ENCODE measurements around the gene TTC28.
"Not testable (repeated sequence)": the region's sequence is repeated elsewhere in the genome, so short reads cannot be mapped to it uniquely, and the experiment has no call there.

TTC28 gene

GRCh38 chr22:28223826-28224225 lies 455.8 kb downstream of the TTC28 start:
- DNase-seq (ENCODE audit: low read depth) = no peak

- DNase-seq (ENCODE audit: low read depth) = no peak
Measured at GRCh38 chr22:28222976-28223745, 456.5 kb downstream of the TTC28 start.

GRCh38 chr22:28222571-28222970 lies 457.1 kb downstream of the TTC28 start:
- DNase-seq (ENCODE audit: low read depth) = no peak

- DNase-seq (ENCODE audit: low read depth) = no peak
Measured at GRCh38 chr22:28222052-28222451, 457.6 kb downstream of the TTC28 start.

- DNase-seq (ENCODE audit: low read depth) = no peak
Measured at GRCh38 chr22:28220626-28221363, 458.8 kb downstream of the TTC28 start.

GRCh38 chr22:28217277-28217676 lies 462.4 kb downstream of the TTC28 start:
- no peak for DNase-seq (ENCODE audit: low read depth)

GRCh38 chr22:28214750-28215149 lies 464.9 kb downstream of the TTC28 start:
- not testable (repeated sequence) for DNase-seq (ENCODE audit: low read depth)

- DNase-seq (ENCODE audit: low read depth) = not testable (repeated sequence)
Measured at GRCh38 chr22:28209457-28209856, 470.2 kb downstream of the TTC28 start.

GRCh38 chr22:28208787-28209186 lies 470.9 kb downstream of the TTC28 start:
- DNase-seq (ENCODE audit: low read depth) = no peak

- no peak for DNase-seq (ENCODE audit: low read depth)
Measured at GRCh38 chr22:28208036-28208435, 471.6 kb downstream of the TTC28 start.

- no peak for DNase-seq (ENCODE audit: low read depth)
Measured at GRCh38 chr22:28207281-28208030, 472.2 kb downstream of the TTC28 start.

GRCh38 chr22:28205926-28206325 lies 473.7 kb downstream of the TTC28 start:
- DNase-seq (ENCODE audit: low read depth) = no peak

GRCh38 chr22:28204382-28204781 lies 475.3 kb downstream of the TTC28 start:
- no peak for DNase-seq (ENCODE audit: low read depth)

GRCh38 chr22:28203286-28203685 lies 476.4 kb downstream of the TTC28 start:
- DNase-seq (ENCODE audit: low read depth) = no peak

GRCh38 chr22:28198692-28199091 lies 480.9 kb downstream of the TTC28 start:
- no peak for DNase-seq (ENCODE audit: low read depth)

GRCh38 chr22:28191571-28191970 lies 488.1 kb downstream of the TTC28 start:
- not testable (repeated sequence) for DNase-seq (ENCODE audit: low read depth)

- DNase-seq (ENCODE audit: low read depth) = no peak
Measured at GRCh38 chr22:28188178-28188879, 491.3 kb downstream of the TTC28 start.

- DNase-seq (ENCODE audit: low read depth) = no peak
Measured at GRCh38 chr22:28187612-28188011, 492.0 kb downstream of the TTC28 start.

GRCh38 chr22:28186641-28187040 lies 493.0 kb downstream of the TTC28 start:
- no peak for DNase-seq (ENCODE audit: low read depth)

GRCh38 chr22:28185130-28185529 lies 494.5 kb downstream of the TTC28 start:
- DNase-seq (ENCODE audit: low read depth) = no peak

GRCh38 chr22:28183078-28183860 lies 496.4 kb downstream of the TTC28 start:
- no peak for DNase-seq (ENCODE audit: low read depth)
